HL-60/S4 treated with retinoic acid at 250 ng/mL for 4 days and 3 days (cell line): ENCODE data around the gene TTC4.

ENCODE experiments used
- in situ Hi-C: fragments of 300-500 bp; cut with MboI; formaldehyde crosslinking; loops from 2 replicates; pipeline ENCODE4 v1.7.0; 2022; ENCODE audit warnings: low sequenced_read_pairs

Gene TTC4, protein sequence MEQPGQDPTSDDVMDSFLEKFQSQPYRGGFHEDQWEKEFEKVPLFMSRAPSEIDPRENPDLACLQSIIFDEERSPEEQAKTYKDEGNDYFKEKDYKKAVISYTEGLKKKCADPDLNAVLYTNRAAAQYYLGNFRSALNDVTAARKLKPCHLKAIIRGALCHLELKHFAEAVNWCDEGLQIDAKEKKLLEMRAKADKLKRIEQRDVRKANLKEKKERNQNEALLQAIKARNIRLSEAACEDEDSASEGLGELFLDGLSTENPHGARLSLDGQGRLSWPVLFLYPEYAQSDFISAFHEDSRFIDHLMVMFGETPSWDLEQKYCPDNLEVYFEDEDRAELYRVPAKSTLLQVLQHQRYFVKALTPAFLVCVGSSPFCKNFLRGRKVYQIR

GRCh38 chr1:54715493-54716298 lies at the start of gene TTC4:
Gene TTC4 (plus strand): TSS chr1:54715861. CDS start chr1:54715909, 48 bp downstream.
- in situ Hi-C loops: no loop called here

- in situ Hi-C loops: no loop called here
These were observed 49.3 kb upstream of the TTC4 start for GRCh38 chr1:54666333-54666732.

GRCh38 chr1:54667797-54668196 lies 47.9 kb upstream of the TTC4 start:
- in situ Hi-C loops: no loop called here

- in situ Hi-C loops: no loop called here
These were observed 47.1 kb upstream of the TTC4 start for GRCh38 chr1:54668567-54668966.

GRCh38 chr1:54671985-54672608 lies 43.6 kb upstream of the TTC4 start:
- in situ Hi-C loops: no loop called here

DNA sequence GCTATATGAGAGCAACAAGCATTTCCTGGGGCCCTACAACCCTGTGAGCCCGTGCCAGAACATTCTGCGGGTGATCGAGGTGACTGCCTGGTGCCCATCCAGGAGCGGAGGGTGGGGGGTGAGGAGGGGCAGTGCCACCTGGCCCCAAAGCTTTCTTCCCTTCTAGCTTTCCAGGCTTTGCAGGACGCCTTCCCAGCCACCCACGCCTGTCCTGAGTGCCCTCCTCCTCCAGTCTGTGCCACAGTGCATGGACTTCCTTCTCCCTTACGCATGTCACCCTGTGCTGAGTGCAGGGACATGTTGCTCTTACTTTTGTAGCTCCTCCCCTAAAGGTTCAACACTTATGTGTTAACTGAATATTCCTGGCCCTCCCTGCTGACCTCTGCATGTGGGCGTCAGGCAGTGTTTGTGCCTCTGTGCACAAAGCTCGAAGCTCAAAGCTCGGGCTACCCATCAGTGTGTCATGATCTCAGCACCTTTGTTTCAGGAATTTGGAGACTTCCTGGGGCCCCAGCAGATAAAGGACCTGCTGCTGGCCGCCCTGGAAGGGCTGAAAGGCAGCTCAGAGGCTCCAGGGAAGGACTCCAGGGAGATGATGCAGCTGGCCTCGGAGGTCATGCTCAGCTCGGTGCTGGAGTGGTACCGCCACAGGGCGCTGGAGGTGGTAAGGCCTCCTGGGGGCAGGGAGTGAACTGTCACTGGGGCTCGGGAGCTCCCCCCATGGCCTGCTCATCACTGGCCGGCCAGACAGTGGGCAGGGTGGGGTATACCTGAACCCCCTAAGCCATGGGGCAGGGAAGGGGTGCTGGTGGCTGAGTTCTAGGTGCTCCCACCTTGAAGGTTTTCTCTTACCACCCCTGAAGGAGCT lies 36.7 kb upstream of the TTC4 start:
- in situ Hi-C loops: no loop called here

GRCh38 chr1:54679706-54680105 lies 36.0 kb upstream of the TTC4 start:
- in situ Hi-C loops: no loop called here

DNA sequence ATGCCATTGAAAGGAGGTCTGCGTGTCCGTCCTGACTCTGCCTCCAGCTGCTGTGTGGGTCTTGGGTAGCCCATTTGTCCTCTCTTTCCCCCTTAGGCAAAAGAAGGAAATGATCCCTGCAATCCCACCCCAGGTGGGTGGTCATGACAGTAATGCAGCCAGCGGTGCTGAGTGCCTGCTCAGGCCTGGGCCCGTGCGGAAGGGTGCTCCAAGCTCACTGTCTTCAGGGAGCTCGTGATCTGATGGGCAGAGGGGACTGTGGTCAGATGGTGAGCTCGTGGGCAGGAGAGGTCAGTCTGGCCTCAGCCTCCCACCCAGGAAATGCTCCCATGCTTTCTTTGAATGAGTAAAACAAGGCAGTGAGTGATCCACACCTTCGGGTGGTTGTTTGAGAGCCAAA lies 35.3 kb upstream of the TTC4 start:
- in situ Hi-C loops: no loop called here

GRCh38 chr1:54681358-54681757 lies 34.3 kb upstream of the TTC4 start:
- in situ Hi-C loops: no loop called here

- in situ Hi-C loops: no loop called here
These were observed 32.2 kb upstream of the TTC4 start for GRCh38 chr1:54683453-54683852.

DNA sequence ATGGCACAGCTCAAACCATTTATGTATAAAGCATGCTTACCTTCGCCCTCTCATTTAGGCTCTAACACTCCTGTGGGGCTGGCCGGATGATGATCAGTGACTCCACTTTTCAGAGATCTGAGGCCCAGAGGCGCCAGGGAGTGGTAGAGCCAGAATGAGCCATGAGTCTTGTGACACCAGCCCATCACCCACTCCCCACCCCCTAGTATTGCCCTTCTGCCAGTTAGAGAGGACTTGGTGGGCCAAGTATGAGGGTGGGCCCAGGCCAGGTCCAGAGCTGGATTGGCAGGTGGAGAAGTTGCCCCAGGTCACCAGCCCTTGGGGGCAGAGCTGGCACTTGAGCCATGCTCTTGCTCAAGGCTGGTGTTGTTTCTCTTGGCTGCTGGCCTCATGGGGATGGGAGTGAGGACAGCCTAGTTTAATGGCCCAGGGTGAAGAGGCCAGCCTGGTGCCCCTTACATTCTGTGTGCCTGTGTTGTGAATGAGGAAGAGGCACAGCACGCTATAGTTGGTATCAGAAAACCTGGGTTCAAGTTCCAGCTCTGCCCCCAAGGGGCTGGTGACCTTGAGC lies 30.2 kb upstream of the TTC4 start:
- in situ Hi-C loops: no loop called here

DNA sequence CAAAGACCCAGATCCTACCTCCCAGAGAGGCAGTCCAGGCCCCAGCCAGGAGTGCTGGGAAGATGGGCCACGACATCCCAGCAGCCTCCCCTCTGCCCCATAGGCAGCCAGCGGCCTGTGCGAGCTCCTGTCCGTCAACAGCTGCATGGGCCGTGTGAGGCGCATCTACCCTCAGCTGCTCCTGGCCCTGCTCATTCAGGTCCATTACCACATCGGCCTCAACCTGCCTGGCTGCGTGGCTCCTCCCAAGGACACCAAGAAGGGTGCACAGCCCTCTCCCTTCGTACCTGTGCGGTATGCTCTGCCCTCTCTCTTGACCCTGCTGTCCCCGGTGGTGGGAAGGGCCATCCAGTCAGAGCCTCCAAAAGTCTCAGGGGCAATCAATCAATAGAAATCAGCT lies 29.5 kb upstream of the TTC4 start:
- in situ Hi-C loops: no loop called here

- in situ Hi-C loops: no loop called here
These were observed 20.9 kb upstream of the TTC4 start for GRCh38 chr1:54694771-54695170.

DNA sequence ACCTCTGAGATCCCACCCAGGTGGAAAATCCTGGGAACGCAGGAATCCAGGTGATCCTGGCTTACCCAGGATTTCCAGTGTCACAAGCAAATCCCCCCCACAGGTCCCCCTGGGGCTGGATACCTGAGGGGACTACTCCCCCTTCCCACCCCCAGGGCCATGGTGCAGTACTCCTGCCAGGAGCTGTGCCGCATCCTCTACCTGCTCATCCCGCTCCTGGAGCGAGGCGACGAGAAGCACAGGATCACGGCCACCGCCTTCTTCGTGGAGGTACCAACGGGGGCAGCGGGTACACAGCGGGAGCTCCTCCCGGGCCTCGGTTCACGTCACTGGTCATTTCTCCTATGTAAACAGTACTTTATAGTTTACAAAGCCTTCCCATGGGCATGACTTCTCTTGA lies 20.4 kb upstream of the TTC4 start:
- in situ Hi-C loops: no loop called here

DNA sequence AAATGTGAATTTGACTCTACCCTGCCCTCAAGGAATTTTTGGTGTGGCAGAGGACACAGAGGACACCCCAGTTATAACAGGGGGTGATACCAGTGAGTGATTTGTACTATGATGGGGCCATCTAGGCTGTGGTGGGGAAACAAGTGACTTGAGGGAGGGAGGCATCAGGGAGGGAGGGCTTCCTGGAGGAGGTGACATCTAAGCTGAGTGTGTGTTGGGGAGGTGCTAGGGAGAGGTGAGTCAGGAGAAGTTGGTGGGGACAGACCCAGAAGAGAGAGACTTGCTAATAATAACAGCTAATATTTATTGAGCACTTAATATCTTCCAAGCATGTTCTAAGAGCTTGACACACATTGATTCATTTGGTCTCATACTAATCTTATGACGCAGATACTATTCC lies 19.9 kb upstream of the TTC4 start:
- in situ Hi-C loops: no loop called here

DNA sequence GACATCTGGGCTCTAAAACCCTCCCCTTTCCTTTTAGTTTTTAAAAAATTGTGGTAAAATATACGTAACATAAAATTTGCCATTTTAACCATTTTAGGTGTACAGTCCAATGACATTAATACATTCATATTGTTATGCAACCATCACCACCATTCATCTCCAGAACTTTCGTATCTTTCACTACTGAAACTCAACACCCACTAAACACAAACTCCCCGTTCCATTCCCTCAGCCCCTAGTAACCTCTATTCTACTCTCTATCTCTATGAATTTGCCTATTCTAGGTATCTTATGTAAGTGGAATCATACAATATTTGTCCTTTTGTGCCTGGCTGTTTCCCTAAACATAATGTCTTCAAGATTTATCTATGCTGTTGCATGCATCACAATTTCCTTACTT lies 19.4 kb upstream of the TTC4 start:
- in situ Hi-C loops: no loop called here

DNA sequence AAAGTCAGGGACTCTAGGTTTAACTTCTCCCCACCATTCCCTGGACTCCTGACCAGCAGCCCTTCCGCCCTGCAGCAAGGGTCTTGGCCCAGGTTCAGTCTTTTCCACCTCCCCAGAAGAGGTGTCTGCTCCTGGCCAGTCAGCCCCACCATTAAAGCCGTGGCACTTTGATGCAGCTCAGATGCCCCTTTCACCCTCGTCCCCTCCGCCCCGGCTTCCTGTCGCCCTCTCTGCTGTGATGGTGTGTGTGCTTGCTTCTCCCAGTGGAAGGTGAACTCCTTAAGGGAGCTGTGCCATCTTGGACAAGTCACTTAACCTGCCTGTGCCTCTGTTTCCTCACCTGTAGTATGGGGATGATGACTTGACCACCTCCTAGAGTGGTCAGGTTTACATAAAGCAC lies 17.8 kb upstream of the TTC4 start:
- in situ Hi-C loops: no loop called here

DNA sequence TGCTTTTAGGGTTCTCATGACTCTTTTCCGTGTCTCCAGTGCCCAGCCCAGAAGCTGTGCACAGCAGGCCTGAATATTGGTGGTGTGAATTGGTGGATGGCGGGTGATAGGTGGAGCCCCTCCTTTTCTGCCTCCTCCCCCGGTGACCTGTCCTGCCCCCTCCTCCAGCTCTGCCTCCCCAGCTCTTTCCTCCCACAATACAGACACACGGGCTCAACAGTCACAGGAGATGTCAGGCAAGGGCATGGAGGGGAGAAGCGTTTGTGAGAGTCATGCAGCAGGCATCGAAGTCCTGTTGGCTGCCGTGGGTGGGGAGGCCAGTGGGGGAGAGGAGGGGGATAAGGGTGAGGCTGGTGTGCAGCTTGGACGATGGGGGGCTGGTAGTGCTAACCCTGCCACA lies 17.3 kb upstream of the TTC4 start:
- in situ Hi-C loops: no loop called here

- in situ Hi-C loops: no loop called here
These were observed 15.6 kb upstream of the TTC4 start for GRCh38 chr1:54699936-54700525.

DNA sequence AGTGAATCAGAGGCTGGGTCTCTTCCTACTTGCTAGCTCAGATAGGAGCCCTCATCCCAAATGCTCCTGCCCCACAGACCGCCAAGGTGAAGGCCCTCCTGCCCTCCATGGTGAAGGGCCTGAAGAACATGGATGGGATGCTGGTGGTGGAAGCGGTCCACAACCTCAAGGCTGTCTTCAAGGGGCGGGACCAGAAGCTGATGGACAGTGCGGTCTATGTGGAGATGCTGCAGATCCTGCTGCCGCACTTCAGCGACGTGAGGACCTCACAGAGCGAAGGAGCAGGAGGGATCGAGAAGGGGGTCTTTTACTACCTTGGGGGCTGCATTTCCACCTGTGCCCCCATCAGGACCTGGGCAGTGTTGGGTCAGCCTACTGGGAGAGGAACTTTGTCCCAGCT lies 14.6 kb upstream of the TTC4 start:
- in situ Hi-C loops: no loop called here
